ENCODE measurements around the gene CPXM2.

CPXM2 gene

DNA sequence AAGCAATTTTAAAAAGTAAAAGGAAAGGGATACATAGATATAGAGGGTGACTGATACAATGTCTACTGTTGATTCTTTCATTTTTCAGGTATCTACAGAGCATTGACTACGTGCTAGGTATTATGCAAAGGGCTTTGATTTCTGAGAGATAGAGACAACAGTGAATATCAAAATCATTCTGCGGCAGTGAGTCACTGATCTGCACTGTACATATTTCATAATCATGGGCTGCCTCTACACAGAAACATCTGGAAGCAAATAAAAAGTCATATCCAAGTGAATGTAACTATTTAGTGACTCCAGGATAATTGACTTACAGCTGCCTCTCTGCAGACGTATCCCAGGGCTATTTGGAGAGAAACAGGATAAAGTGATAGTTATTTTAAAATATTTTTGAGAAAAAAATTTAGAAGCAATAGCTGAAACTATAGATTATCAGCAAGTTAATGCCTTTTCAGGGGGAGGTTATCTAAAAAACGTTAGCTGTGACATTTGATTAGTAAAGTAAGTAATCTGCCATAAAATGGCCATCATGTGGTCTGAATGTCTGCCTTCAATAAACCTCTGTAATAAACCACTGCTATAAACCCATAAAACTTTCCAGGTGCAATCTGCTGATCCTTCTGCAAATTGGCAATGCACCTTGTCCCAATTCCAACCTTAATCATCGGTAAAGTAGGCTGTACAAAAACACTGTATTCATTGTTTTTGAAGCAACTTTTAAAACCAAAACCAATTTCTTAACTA is 43.7 kb downstream of the CPXM2 start:
- no peaks in the 10 kb centered on the region for H3K79me2 ChIP-seq
- H3K27me3 ChIP-seq (ENCODE audit: control insufficient read depth, insufficient read depth, low read length) = no peaks in the 10 kb centered on the region
- H2AFZ ChIP-seq = no peak overlapping the region
- no peaks in the 10 kb centered on the region for H3K9me3 ChIP-seq (ENCODE audit: control insufficient read depth, low read length)
- H3K27ac ChIP-seq = no peak overlapping the region
- H3K4me2 ChIP-seq (ENCODE audit: low read length) = no peak overlapping the region
- TF ChIP-seq, protein P1, sequence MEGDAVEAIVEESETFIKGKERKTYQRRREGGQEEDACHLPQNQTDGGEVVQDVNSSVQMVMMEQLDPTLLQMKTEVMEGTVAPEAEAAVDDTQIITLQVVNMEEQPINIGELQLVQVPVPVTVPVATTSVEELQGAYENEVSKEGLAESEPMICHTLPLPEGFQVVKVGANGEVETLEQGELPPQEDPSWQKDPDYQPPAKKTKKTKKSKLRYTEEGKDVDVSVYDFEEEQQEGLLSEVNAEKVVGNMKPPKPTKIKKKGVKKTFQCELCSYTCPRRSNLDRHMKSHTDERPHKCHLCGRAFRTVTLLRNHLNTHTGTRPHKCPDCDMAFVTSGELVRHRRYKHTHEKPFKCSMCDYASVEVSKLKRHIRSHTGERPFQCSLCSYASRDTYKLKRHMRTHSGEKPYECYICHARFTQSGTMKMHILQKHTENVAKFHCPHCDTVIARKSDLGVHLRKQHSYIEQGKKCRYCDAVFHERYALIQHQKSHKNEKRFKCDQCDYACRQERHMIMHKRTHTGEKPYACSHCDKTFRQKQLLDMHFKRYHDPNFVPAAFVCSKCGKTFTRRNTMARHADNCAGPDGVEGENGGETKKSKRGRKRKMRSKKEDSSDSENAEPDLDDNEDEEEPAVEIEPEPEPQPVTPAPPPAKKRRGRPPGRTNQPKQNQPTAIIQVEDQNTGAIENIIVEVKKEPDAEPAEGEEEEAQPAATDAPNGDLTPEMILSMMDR (IDR thresholded peaks at IDR 0.05) = no peak
- no peaks in the 10 kb centered on the region for H3K4me1 ChIP-seq
- H3K36me3 ChIP-seq (ENCODE audit: control insufficient read depth, insufficient read depth, low read length) = no peaks in the 10 kb centered on the region
- H3K9ac ChIP-seq = no peak overlapping the region
- no peak overlapping the region for H3K4me3 ChIP-seq (ENCODE audit: low read depth, low read length)

DNA sequence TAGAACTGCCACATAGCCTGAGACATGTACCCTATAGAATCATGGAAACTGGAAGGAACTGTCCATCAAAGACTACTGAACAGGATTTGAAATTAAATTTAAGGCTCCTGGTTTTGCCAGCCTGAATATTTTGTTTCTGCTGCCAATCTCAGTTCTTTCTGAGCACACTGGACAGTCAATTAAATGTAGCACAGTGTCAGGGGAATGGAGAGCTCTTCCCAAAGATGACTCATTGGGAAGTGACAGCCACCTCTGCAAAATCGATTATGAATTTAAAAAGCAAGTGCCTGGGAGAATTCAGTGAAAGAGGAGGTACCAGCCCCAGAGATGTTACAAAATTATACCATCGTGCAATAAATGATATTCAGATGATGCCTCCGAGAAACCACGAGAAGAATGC is 47.8 kb downstream of the CPXM2 start:
- H3K4me3 ChIP-seq (ENCODE audit: low read depth, low read length) = no peak overlapping the region
- TF ChIP-seq, protein P1 (IDR thresholded peaks at IDR 0.05) = no peak
- H3K79me2 ChIP-seq = no peaks in the 10 kb centered on the region
- H3K9ac ChIP-seq = no peak overlapping the region
- no peaks in the 10 kb centered on the region for H3K9me3 ChIP-seq (ENCODE audit: control insufficient read depth, low read length)
- no peak overlapping the region for H3K4me2 ChIP-seq (ENCODE audit: low read length)
- no peaks in the 10 kb centered on the region for H3K27me3 ChIP-seq (ENCODE audit: control insufficient read depth, insufficient read depth, low read length)
- no peaks in the 10 kb centered on the region for H3K4me1 ChIP-seq
- no peak overlapping the region for H2AFZ ChIP-seq
- H3K27ac ChIP-seq = no peak overlapping the region
- no peaks in the 10 kb centered on the region for H3K36me3 ChIP-seq (ENCODE audit: control insufficient read depth, insufficient read depth, low read length)

DNA sequence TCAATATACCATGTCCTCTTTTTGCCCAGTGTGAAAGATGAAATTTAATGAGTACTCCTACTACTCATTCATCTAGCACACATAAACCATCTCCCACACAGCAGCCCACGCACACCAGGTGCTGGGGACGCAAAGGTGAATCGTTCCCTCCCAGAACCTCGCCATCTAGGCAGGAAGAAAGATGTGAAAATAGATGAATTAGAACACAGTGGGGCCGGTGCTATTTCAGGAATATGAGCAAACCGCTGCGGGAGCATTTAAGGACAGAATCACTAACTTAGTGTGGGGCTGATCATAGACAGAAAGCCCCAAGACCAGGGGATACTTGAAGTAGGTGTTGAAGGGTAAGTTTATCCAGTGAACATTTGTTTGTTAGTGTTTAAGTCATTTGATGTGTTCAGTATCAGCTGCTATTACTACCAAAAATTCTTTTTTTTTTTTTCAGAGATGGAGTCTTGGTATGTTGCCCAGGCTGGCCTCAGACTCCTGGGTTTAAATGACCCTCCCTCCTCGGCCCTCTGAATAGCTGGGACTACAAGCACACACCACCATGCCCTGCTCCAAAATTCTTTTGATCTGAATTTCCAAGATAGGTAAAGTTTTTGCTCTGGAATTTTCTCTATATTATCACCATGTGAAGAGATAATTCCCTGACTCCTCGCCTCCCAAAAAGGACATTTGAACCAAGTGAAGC is 48.8 kb downstream of the CPXM2 start:
- Histone ChIP-seq H3K4me3 (ENCODE audit: low read depth, low read length) (no peak overlapping the region), H3K9me3 (ENCODE audit: control insufficient read depth, low read length) (no peaks in the 10 kb centered on the region), H3K27ac (no peak overlapping the region), H3K27me3 (ENCODE audit: control insufficient read depth, insufficient read depth, low read length) (no peaks in the 10 kb centered on the region), H3K4me2 (ENCODE audit: low read length) (no peak overlapping the region), H3K79me2 (no peaks in the 10 kb centered on the region), H3K9ac (no peak overlapping the region), H2AFZ (no peak overlapping the region), H3K36me3 (ENCODE audit: control insufficient read depth, insufficient read depth, low read length) (no peaks in the 10 kb centered on the region), H3K4me1 (no peaks in the 10 kb centered on the region)
- TF ChIP-seq, protein P1 (IDR thresholded peaks at IDR 0.05) = no peak

DNA sequence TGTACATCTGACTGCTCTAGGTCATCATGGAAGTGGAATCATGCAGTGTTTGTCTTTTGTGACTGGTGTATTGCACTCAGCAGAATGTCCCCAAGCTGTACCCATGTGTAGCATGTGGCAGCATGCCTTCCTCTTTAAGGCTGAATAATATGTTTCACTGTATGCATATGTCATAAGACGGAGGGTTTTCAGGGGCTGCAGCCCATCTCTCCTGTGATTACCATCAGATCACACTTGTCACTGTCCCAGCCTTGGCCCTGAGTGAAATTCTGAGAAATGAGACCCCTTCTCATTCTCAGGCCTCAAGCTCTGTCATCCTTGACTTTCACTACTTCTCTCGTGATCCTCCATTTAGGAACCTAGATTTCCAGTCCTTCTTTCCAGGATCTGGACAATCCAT is 50.0 kb downstream of the CPXM2 start:
- no peaks in the 10 kb centered on the region for H3K4me1 ChIP-seq
- no peak overlapping the region for H3K27ac ChIP-seq
- no peak overlapping the region for H3K4me3 ChIP-seq (ENCODE audit: low read depth, low read length)
- H2AFZ ChIP-seq = no peak overlapping the region
- H3K9ac ChIP-seq = no peak overlapping the region
- TF ChIP-seq, protein P1 (IDR thresholded peaks at IDR 0.05) = no peak
- no peaks in the 10 kb centered on the region for H3K9me3 ChIP-seq (ENCODE audit: control insufficient read depth, low read length)
- H3K4me2 ChIP-seq (ENCODE audit: low read length) = no peak overlapping the region
- no peaks in the 10 kb centered on the region for H3K27me3 ChIP-seq (ENCODE audit: control insufficient read depth, insufficient read depth, low read length)
- H3K36me3 ChIP-seq (ENCODE audit: control insufficient read depth, insufficient read depth, low read length) = no peaks in the 10 kb centered on the region
- no peaks in the 10 kb centered on the region for H3K79me2 ChIP-seq

Measured in parathyroid adenoma (tissue), 2 donors.